H9 (cell line): Measurements from ENCODE around the gene ANGPTL5. TPM values are rescaled to one million over a fixed set of nuclear protein-coding genes. Genes with fewer than 3 reads are reported as not detected.
A peak's percentile ranks its signal among the peaks of the same experiment; 100 is the strongest.

Source experiments
- DNase-seq: peaks from one replicate; pipeline ENCODE4 v3.0.0-alpha.2; 2017
- H2AFZ ChIP-seq: one replicate; pipeline ENCODE4 v1.6.1; 2013; ENCODE audit warnings: mild to moderate bottlenecking, low read length, control low read depth, moderate library complexity
- H2AK5ac ChIP-seq: 2 replicates; pipeline ENCODE4 v1.6.1; 2013; ENCODE audit warnings: low read length, control low read depth, mixed read lengths; ENCODE audit not compliant: insufficient read length
- H2BK120ac ChIP-seq: one replicate; pipeline ENCODE4 v1.6.1; 2013; ENCODE audit warnings: low read depth, mild to moderate bottlenecking, low read length, control low read depth, inconsistent platforms; ENCODE audit not compliant: poor library complexity, severe bottlenecking
- H2BK12ac ChIP-seq: 2 replicates; pipeline ENCODE4 v1.6.1; 2013; ENCODE audit warnings: low read length, control low read depth, mixed read lengths, low read depth; ENCODE audit not compliant: insufficient read length
- H2BK15ac ChIP-seq: 2 replicates; pipeline ENCODE4 v1.6.1; 2013; ENCODE audit warnings: low read depth, low read length, control low read depth
- H2BK20ac ChIP-seq: one replicate; pipeline ENCODE4 v1.6.1; 2013; ENCODE audit warnings: low read depth, mild to moderate bottlenecking, low read length, control low read depth, inconsistent platforms; ENCODE audit not compliant: poor library complexity, severe bottlenecking
- H2BK5ac ChIP-seq: 2 replicates; pipeline ENCODE4 v1.6.1; 2013; ENCODE audit warnings: low read length, control low read depth, mixed read lengths; ENCODE audit not compliant: insufficient read length
- H3K14ac ChIP-seq: 2 replicates; pipeline ENCODE4 v1.6.1; 2013; ENCODE audit warnings: low read length, control low read depth; ENCODE audit not compliant: insufficient read depth
- H3K18ac ChIP-seq: 2 replicates; pipeline ENCODE4 v1.6.1; 2013; ENCODE audit warnings: low read depth, mild to moderate bottlenecking, mixed read lengths, low read length, control low read depth; ENCODE audit not compliant: insufficient read length
- H3K23ac ChIP-seq: 2 replicates; pipeline ENCODE4 v1.6.1; 2013; ENCODE audit warnings: low read length, control low read depth, mixed read lengths, low read depth; ENCODE audit not compliant: insufficient read length
- H3K23me2 ChIP-seq: 2 replicates; pipeline ENCODE4 v1.6.1; 2013; ENCODE audit warnings: low read depth, mild to moderate bottlenecking, mixed read lengths, low read length, control low read depth; ENCODE audit not compliant: insufficient read length, poor library complexity, severe bottlenecking
- H3K27ac ChIP-seq: 2 replicates; pipeline ENCODE4 v1.5.1; 2013; ENCODE audit warnings: low read length, control low read depth, mixed read lengths, low read depth; ENCODE audit not compliant: insufficient read length
- H3K27me3 ChIP-seq: 2 replicates; pipeline ENCODE4 v1.6.1; 2013; ENCODE audit warnings: low read length, control low read depth, inconsistent platforms; ENCODE audit not compliant: insufficient read depth
- H3K4ac ChIP-seq: 2 replicates; pipeline ENCODE4 v1.6.1; 2013; ENCODE audit warnings: low read depth, mild to moderate bottlenecking, control low read depth, inconsistent platforms, low read length, moderate library complexity
- H3K4me1 ChIP-seq: 2 replicates; pipeline ENCODE4 v1.6.1; 2013; ENCODE audit warnings: low read length, control low read depth, inconsistent platforms; ENCODE audit not compliant: insufficient read depth
- H3K4me2 ChIP-seq: 2 replicates; pipeline ENCODE4 v1.6.1; 2013; ENCODE audit warnings: low read length, control low read depth, mixed read lengths; ENCODE audit not compliant: insufficient read length, insufficient read depth
- H3K56ac ChIP-seq: 2 replicates; pipeline ENCODE4 v1.6.1; 2013; ENCODE audit warnings: low read depth, mild to moderate bottlenecking, mixed read lengths, low read length, control low read depth; ENCODE audit not compliant: insufficient read length
- H3K79me1 ChIP-seq: 2 replicates; pipeline ENCODE4 v1.6.1; 2013; ENCODE audit warnings: low read depth, mild to moderate bottlenecking, moderate library complexity, low read length, control low read depth, inconsistent platforms; ENCODE audit not compliant: insufficient read depth, poor library complexity, severe bottlenecking
- H3K79me2 ChIP-seq: 2 replicates; pipeline ENCODE4 v1.6.1; 2013; ENCODE audit warnings: low read length, control low read depth, inconsistent platforms; ENCODE audit not compliant: insufficient read depth
- H3K9ac ChIP-seq: 2 replicates; pipeline ENCODE4 v1.6.1; 2013; ENCODE audit warnings: low read length, control low read depth, mixed read lengths; ENCODE audit not compliant: insufficient read length; ENCODE audit errors: extremely low read depth
- H3K9me3 ChIP-seq: one replicate; pipeline ENCODE4 v1.6.1; 2013; ENCODE audit warnings: low read depth, low read length, inconsistent platforms; ENCODE audit not compliant: control insufficient read depth
- H3T11ph ChIP-seq: one replicate; pipeline ENCODE4 v1.6.1; 2013; ENCODE audit warnings: mild to moderate bottlenecking, low read length, control low read depth, inconsistent platforms
- H4K20me1 ChIP-seq: one replicate; pipeline ENCODE4 v1.6.1; 2013; ENCODE audit not compliant: control insufficient read depth, insufficient read length, insufficient read depth
- H4K5ac ChIP-seq: 2 replicates; pipeline ENCODE4 v1.6.1; 2013; ENCODE audit warnings: low read depth, mild to moderate bottlenecking, mixed read lengths, low read length, control low read depth; ENCODE audit not compliant: insufficient read length
- H4K8ac ChIP-seq: replicated peaks from 2 replicates; pipeline ENCODE4 v1.6.1; 2013; ENCODE audit warnings: low read length, control low read depth, mixed read lengths, low read depth; ENCODE audit not compliant: insufficient read length
- H4K91ac ChIP-seq: 2 replicates; pipeline ENCODE4 v1.6.1; 2013; ENCODE audit warnings: low read depth, mild to moderate bottlenecking, moderate library complexity, mixed read lengths, low read length, control low read depth; ENCODE audit not compliant: insufficient read length
- H3K27ac Mint-ChIP-seq, 3 experiments: 2 replicates in 2 of 3; 3 replicates in 1 of 3; pipeline ENCODE4 v1.8.0; 2020 to 2021; ENCODE audit warnings: mixed read lengths in 3 of 3, mild to moderate bottlenecking in 1 of 3, moderate library complexity in 1 of 3
- H3K27me3 Mint-ChIP-seq: 2 replicates; pipeline ENCODE4 v1.8.0; 2021; ENCODE audit warnings: low read depth, mild to moderate bottlenecking, moderate library complexity, mixed read lengths
- H3K36me3 Mint-ChIP-seq, 3 experiments: 2 replicates in 2 of 3; 3 replicates in 1 of 3; pipeline ENCODE4 v1.8.0; 2020 to 2021; ENCODE audit warnings: low read depth in 3 of 3, mixed read lengths in 3 of 3; ENCODE audit not compliant: insufficient read depth in 1 of 3
- H3K4me1 Mint-ChIP-seq, 2 experiments: 2 replicates each; pipeline ENCODE4 v1.8.0; 2020; ENCODE audit warnings: mixed read lengths in 2 of 2
- H3K4me3 Mint-ChIP-seq, 2 experiments: 2 replicates in 1 of 2; 3 replicates in 1 of 2; pipeline ENCODE4 v1.8.0; 2020 to 2021; ENCODE audit warnings: mild to moderate bottlenecking in 2 of 2, mixed read lengths in 2 of 2, moderate library complexity in 1 of 2
- H3K9me3 Mint-ChIP-seq, 2 experiments: 2 replicates in 1 of 2; 3 replicates in 1 of 2; pipeline ENCODE4 v1.8.0; 2020; ENCODE audit warnings: mild to moderate bottlenecking in 2 of 2, mixed read lengths in 2 of 2, moderate library complexity in 1 of 2
- CTCF ChIP-seq: fragments of 200-600 bp; sonication (generic); conservative IDR thresholded peaks from 3 replicates; pipeline ENCODE4 v1.8.0; 2021; ENCODE audit warnings: antibody characterized with exemption, mild to moderate bottlenecking
- WGBS: extraction: QIAGEN DNeasy Blood & Tissue Kit; methylation state at CpG from one replicate; pipeline ENCODE4 v1.1.7; 2013; ENCODE audit warnings: missing lambda C conversion rate, low lambda C conversion rate, mixed read lengths; ENCODE audit not compliant: insufficient read length; ENCODE audit errors: extremely low coverage; 5-methylcytosine and 5-hydroxymethylcytosine counted together
- total RNA-seq: library from RNA; stranded (reverse); gene quantifications from 2 replicates; pipeline ENCODE4 v1.2.1, GENCODE V29; 2021

ANGPTL5 gene
- total RNA-seq, 1 experiment from 2014 or later, result not detected

DNA sequence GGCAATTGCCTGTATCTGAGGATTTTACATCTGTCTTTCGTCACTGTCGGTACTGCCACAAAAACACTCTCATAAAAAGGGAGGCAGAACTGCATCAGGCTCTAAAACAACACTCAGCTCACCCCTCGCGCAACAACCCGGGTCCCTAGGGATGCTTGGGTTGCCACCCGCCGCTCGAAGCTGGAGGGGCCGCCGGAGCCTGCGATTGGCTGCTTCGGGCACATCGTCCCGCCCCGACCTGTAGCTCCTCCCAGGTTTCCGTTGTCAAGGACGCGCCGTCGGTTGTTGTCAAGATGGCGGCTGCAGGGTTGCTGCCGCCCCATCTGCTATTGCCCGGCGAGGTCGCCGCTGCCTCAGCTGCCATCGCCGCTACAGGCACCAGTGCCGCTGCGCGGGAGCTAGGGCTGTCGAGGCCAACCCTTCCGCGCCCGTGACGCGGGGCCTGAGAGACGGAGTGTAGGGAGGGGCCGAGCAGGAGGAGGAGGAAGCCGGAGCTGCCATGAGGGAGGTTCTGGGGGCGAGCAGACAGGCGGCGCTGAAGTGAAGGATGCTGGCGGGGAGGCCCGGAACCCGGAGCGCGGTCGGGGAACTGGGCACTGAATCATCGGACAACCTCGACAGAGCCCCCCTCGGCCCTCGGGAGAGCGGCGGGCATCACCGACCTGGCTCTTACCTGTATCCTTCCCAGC is 1.4 kb downstream of the ANGPTL5 start, which contains the start of gene CEP126:
TSS of gene CEP126 (plus strand) at position 273 of the 689 bp plus-strand sequence. CDS start at position 548, 275 bp downstream.
- H3K4me1 ChIP-seq, result peaks cover 3% of the 10 kb centered on the region; the same call in 1 of the 2 replicates
- H2AK5ac ChIP-seq, result no peak within 1 kb of the TSS
- peak within 1 kb of the TSS; percentile 91 for H2AFZ ChIP-seq
- peak; percentile 49 for TF ChIP-seq CTCF
- no peak within 1 kb of the TSS for H2BK20ac ChIP-seq
- no peak within 1 kb of the TSS for H3K56ac ChIP-seq
- H3K27ac ChIP-seq, result no peak within 1 kb of the TSS
- H2BK120ac ChIP-seq, result no peak within 1 kb of the TSS
- H4K20me1 ChIP-seq, result no peaks in the 10 kb centered on the region
- no peak within 1 kb of the TSS for H3K23ac ChIP-seq
- Mint-ChIP-seq H3K36me3 (no peaks in the 10 kb centered on the region), H3K27me3 (no peaks in the 10 kb centered on the region), H3K9me3 (no peaks in the 10 kb centered on the region), H3K4me3 (peak within 1 kb of the TSS; percentile 78 to 92), H3K27ac (peak within 1 kb of the TSS; percentile 82 to 89 (median 83)), H3K4me1 (peaks cover 17 to 26% of the 10 kb centered on the region in 2 experiments)
- H2BK15ac ChIP-seq, result no peak within 1 kb of the TSS
- no peaks in the 10 kb centered on the region for H3K79me2 ChIP-seq
- H3K23me2 ChIP-seq, result peaks cover 5% of the 10 kb centered on the region
- no peak within 1 kb of the TSS for H4K5ac ChIP-seq
- H3K18ac ChIP-seq, result peak within 1 kb of the TSS; percentile 12
- H3K14ac ChIP-seq, result peak within 1 kb of the TSS; percentile 26; the same call in 1 of the 2 replicates
- no peak within 1 kb of the TSS for H3T11ph ChIP-seq
- H3K9ac ChIP-seq, result peak within 1 kb of the TSS; percentile 81
- H4K91ac ChIP-seq, result no peak within 1 kb of the TSS
- peak within 1 kb of the TSS; percentile 69 for H3K4me2 ChIP-seq
- H3K4ac ChIP-seq, result no peak within 1 kb of the TSS
- no peak within 1 kb of the TSS for H2BK5ac ChIP-seq
- DNase-seq, result peak; percentile 95
- H2BK12ac ChIP-seq, result no peak within 1 kb of the TSS
- no peaks in the 10 kb centered on the region for H3K9me3 ChIP-seq
- H4K8ac ChIP-seq, result no peak within 1 kb of the TSS
- H3K27me3 ChIP-seq, result no peaks in the 10 kb centered on the region
- no CpG with 5 or more reads among the region's 56 CpGs for WGBS
- no peaks in the 10 kb centered on the region for H3K79me1 ChIP-seq
